ENCODE measurements around the gene NAPB. TPM values are rescaled to one million over a fixed set of nuclear protein-coding genes. Genes with fewer than 3 reads are reported as not detected.

The NAPB gene
- total and polyA plus RNA-seq, 5 experiments from 2014 or later: 3.4 to 15.9 (median 7.2) TPM

- no peak for ATAC-seq
- Mint-ChIP-seq H3K27ac (peak overlapping the region in 1 of 10 donors; percentile 24), H3K36me3 (no peaks in the 10 kb centered on the region), H3K9me3 (no peaks in the 10 kb centered on the region), H3K4me3 (no peak overlapping the region), H3K27me3 (no peaks in the 10 kb centered on the region), H3K4me1 (peaks cover 3 to 8% (median 4%) of the 10 kb centered on the region in 4 donors)
- DNase-seq: peak in 1 of 10 donors; percentile 54
- POLR2A ChIA-PET: no interaction called here
Measured at GRCh38 chr20:23344336-23344735, 77.0 kb downstream of the NAPB start.

GRCh38 chr20:23343590-23343989 lies 77.7 kb downstream of the NAPB start:
- Mint-ChIP-seq H3K27ac (peak overlapping the region in 1 of 10 donors; percentile 47), H3K9me3 (no peaks in the 10 kb centered on the region), H3K36me3 (no peaks in the 10 kb centered on the region), H3K4me3 (no peak overlapping the region), H3K4me1 (peaks cover 0 to 3% (median 1%) of the 10 kb centered on the region in 4 donors), H3K27me3 (no peaks in the 10 kb centered on the region)
- DNase-seq: no peak
- no peak for ATAC-seq
- POLR2A ChIA-PET: no interaction called here

- Mint-ChIP-seq H3K9me3 (no peaks in the 10 kb centered on the region), H3K27me3 (no peaks in the 10 kb centered on the region), H3K4me3 (no peak overlapping the region), H3K4me1 (peaks cover 0 to 1% (median 0%) of the 10 kb centered on the region in 4 donors), H3K27ac (no peak overlapping the region), H3K36me3 (no peaks in the 10 kb centered on the region)
- no peak for ATAC-seq
- DNase-seq: peak in 1 of 10 donors; percentile 10
- POLR2A ChIA-PET: interaction anchor here (0.8 kb wide), 1 partner anchor 9 kb away, joined by 4 read pairs; the partner anchor contains the start of gene NXT1
Measured at GRCh38 chr20:23341073-23341472, 80.2 kb downstream of the NAPB start.

- peak in 1 of 10 donors; percentile 55 for DNase-seq
- ATAC-seq: peak in 1 of 2 donors; percentile 44
- no peaks in the 10 kb centered on the region for H3K9me3 Mint-ChIP-seq
- H3K27ac Mint-ChIP-seq: no peak overlapping the region
- no peak overlapping the region for H3K4me3 Mint-ChIP-seq
- H3K36me3 Mint-ChIP-seq: no peaks in the 10 kb centered on the region
- peaks cover 0 to 1% (median 0%) of the 10 kb centered on the region in 4 donors for H3K4me1 Mint-ChIP-seq
- POLR2A ChIA-PET: no interaction called here
- H3K27me3 Mint-ChIP-seq: no peaks in the 10 kb centered on the region
Measured at GRCh38 chr20:23340524-23340923, 80.8 kb downstream of the NAPB start.

GRCh38 chr20:23339986-23340385 lies 81.3 kb downstream of the NAPB start:
- H3K27ac Mint-ChIP-seq: no peak overlapping the region
- ATAC-seq (no peak), DNase-seq (peak in 1 of 10 donors; percentile 35)
- POLR2A ChIA-PET: no interaction called here
- H3K9me3 Mint-ChIP-seq: no peaks in the 10 kb centered on the region
- H3K36me3 Mint-ChIP-seq: no peaks in the 10 kb centered on the region
- peaks cover 0 to 1% (median 0%) of the 10 kb centered on the region in 4 donors for H3K4me1 Mint-ChIP-seq
- H3K27me3 Mint-ChIP-seq: no peaks in the 10 kb centered on the region
- H3K4me3 Mint-ChIP-seq: no peak overlapping the region

- Mint-ChIP-seq H3K27ac (peak overlapping the region in 1 of 10 donors; percentile 15), H3K9me3 (no peaks in the 10 kb centered on the region)
Measured at GRCh38 chr20:23337312-23337711, 84.0 kb downstream of the NAPB start.

DNA sequence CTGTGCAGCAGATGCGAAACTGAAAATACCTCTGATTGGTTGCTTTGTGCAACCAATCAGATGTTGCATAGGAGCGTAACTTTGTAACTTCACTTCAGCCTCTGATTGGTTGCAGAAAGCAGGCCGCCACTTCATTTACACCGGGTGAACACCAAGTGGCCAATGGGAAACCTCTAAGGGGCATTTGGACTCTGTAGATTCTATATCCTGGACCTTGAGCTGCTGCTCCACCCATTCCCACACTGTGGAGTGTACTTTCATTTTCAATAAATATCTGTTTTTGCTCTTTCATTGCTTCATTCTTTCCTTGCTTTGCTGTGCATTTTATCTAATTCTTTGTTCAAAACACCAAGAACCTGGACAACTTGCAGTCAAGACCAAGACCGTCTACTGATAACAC lies 84.8 kb downstream of the NAPB start:
- Mint-ChIP-seq H3K36me3 (no peaks in the 10 kb centered on the region), H3K27ac (no peak overlapping the region), H3K4me1 (peaks cover 0 to 8% (median 4%) of the 10 kb centered on the region in 4 donors), H3K27me3 (no peaks in the 10 kb centered on the region), H3K9me3 (no peaks in the 10 kb centered on the region), H3K4me3 (no peak overlapping the region)
- ATAC-seq (no peak), DNase-seq (no peak)
- POLR2A ChIA-PET: no interaction called here

More at GRCh38 chr20:23337312-23337711, 84.0 kb downstream of the NAPB start:
- H3K36me3 Mint-ChIP-seq: no peaks in the 10 kb centered on the region
- POLR2A ChIA-PET: no interaction called here
- DNase-seq: peak in 1 of 10 donors; percentile 10
- no peaks in the 10 kb centered on the region for H3K27me3 Mint-ChIP-seq
- peaks cover 0 to 6% (median 5%) of the 10 kb centered on the region in 4 donors for H3K4me1 Mint-ChIP-seq
- H3K4me3 Mint-ChIP-seq: no peak overlapping the region
- ATAC-seq: no peak

- ATAC-seq: no peak
- H3K36me3 Mint-ChIP-seq: no peaks in the 10 kb centered on the region
- peak in 1 of 10 donors; percentile 46 for DNase-seq
Measured at GRCh38 chr20:23335521-23335920, 85.8 kb downstream of the NAPB start.

DNA sequence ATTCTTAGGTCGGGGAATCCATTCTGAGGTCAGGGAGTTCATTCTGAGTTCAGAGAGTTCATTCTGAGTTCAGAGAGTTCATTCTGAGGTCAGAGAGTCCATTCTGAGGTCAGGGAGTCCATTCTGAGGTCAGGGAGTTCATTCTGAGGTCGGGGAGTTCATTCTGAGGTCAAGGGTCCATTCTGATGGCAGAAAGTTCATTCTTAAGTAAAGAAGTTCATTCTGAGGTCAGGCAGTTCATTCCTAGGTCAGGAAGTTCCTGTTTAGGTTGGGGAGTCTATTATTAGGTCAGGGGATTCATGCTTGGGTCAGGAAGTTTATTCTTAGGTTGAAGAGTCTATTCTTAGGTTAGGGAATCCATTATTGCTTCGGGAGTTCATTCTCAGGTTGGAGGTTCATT lies 87.2 kb downstream of the NAPB start:
- POLR2A ChIA-PET: no interaction called here

More at GRCh38 chr20:23335521-23335920, 85.8 kb downstream of the NAPB start:
- POLR2A ChIA-PET: no interaction called here
- Mint-ChIP-seq H3K4me3 (no peak overlapping the region), H3K27me3 (no peaks in the 10 kb centered on the region), H3K9me3 (no peaks in the 10 kb centered on the region), H3K4me1 (peaks cover 0 to 8% (median 4%) of the 10 kb centered on the region in 4 donors), H3K27ac (no peak overlapping the region)

DNA sequence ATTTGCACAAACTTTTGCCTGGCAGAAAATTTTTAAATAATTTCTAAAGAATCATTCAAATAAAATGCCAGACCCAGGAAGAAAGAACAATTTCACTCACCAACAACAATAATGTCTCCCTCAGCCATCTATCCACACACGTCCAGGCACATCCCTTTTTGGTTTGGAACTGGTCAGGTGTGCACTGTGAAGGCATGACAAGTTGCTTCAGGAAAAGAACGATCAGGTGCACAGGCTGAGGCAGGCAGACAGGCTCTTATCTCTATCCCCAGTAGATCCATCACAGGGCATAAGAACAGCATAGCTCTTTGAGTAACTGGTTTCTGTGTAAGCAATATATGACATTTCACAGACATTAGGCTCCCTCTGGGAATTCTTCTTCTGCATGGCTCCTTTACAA lies 88.8 kb downstream of the NAPB start:
- POLR2A ChIA-PET: no interaction called here
- ATAC-seq (no peak), DNase-seq (no peak)
- Mint-ChIP-seq H3K4me3 (no peak overlapping the region), H3K27me3 (no peaks in the 10 kb centered on the region), H3K4me1 (peaks cover 0 to 8% (median 4%) of the 10 kb centered on the region in 4 donors), H3K36me3 (peaks cover 0 to 6% (median 0%) of the 10 kb centered on the region in 3 donors), H3K27ac (no peak overlapping the region), H3K9me3 (no peaks in the 10 kb centered on the region)

More for the DNA sequence above, 87.2 kb downstream of the NAPB start:
- Mint-ChIP-seq H3K9me3 (no peaks in the 10 kb centered on the region), H3K4me1 (peaks cover 0 to 8% (median 4%) of the 10 kb centered on the region in 4 donors), H3K27me3 (no peaks in the 10 kb centered on the region), H3K27ac (no peak overlapping the region), H3K36me3 (peaks cover 0 to 6% (median 0%) of the 10 kb centered on the region in 3 donors), H3K4me3 (no peak overlapping the region)
- DNase-seq: no peak
- no peak for ATAC-seq

DNA sequence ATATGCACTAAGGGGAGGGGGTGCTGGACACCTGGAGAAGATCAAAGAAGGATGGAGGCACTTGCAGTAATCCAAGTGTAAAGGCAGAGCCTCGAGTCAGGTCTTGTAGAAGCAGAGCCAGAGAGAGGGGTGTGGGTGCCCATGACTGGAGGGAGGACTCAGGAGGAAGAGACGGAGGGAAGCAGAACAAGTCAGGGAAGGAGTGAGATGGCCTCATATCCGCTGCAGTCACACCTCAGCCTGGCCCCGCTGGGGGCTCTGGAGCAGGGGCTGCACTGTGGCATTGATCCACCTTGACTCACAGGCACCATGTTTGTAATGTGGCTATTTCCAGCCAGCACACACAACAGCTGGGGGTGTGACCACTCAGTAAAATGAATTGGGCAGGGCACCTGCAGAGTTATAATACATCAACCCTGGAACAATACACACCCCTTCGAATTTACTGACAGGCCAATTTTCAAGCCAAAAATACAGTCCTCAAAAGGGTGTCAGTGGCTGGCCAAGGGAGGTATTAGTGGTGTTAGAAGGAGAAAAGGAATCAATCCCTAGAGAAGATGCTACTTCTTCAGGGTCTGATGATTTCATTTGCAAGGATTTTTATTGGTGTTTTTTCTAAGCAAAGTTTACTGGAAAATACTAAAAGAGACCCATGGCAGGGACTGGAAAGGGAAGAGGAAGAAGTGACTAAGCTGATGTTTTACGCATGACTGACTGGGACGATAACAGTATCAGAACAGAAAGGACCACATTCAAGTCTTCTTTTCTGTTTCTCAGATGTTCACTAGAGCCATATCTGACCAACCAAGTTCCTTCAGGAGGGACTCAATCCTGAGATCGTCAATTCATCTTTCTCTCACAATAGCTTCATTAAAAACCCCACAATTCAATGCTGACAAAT lies 89.6 kb downstream of the NAPB start:
- Mint-ChIP-seq H3K36me3 (peaks cover 0 to 6% (median 0%) of the 10 kb centered on the region in 3 donors), H3K9me3 (no peaks in the 10 kb centered on the region), H3K27ac (no peak overlapping the region), H3K4me1 (peaks cover 0 to 8% (median 4%) of the 10 kb centered on the region in 4 donors), H3K4me3 (no peak overlapping the region), H3K27me3 (no peaks in the 10 kb centered on the region)
- POLR2A ChIA-PET: no interaction called here
- DNase-seq (no peak), ATAC-seq (no peak)

GRCh38 chr20:23327617-23328333 lies 93.5 kb downstream of the NAPB start:
- peaks cover 0 to 6% (median 0%) of the 10 kb centered on the region in 3 donors for H3K36me3 Mint-ChIP-seq
- H3K4me3 Mint-ChIP-seq: no peak overlapping the region
- H3K27me3 Mint-ChIP-seq: peaks cover 0 to 4% (median 0%) of the 10 kb centered on the region in 5 donors
- no peaks in the 10 kb centered on the region for H3K9me3 Mint-ChIP-seq
- ATAC-seq: no peak
- DNase-seq: no peak
- no peak overlapping the region for H3K27ac Mint-ChIP-seq
- POLR2A ChIA-PET: no interaction called here
- peaks cover 0 to 2% (median 0%) of the 10 kb centered on the region in 4 donors for H3K4me1 Mint-ChIP-seq

DNA sequence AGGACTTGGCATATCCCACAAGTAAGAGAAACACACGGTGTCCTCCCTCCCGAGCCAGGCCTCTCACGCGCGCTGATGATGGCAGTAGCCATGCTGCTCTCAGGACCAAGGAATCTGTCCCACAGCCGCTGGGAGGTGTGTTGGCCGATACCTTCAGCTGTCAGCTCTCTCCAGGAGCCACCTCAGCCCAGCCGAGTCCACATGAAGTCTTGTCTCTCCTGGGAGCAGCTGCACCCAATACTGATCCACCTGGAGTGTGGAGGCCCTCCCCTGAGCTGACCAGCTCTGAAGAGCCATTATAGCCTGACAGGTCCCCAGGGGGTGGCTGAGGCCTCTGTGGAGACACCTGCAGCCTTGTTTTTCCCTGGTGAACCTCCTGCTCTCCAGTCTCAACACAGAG lies 94.5 kb downstream of the NAPB start:
- POLR2A ChIA-PET: no interaction called here
- Mint-ChIP-seq H3K27me3 (peaks cover 0 to 4% (median 0%) of the 10 kb centered on the region in 5 donors), H3K4me1 (no peaks in the 10 kb centered on the region), H3K9me3 (no peaks in the 10 kb centered on the region), H3K27ac (no peak overlapping the region), H3K4me3 (no peak overlapping the region), H3K36me3 (peaks cover 0 to 6% (median 0%) of the 10 kb centered on the region in 3 donors)
- ATAC-seq (no peak), DNase-seq (peak in 1 of 10 donors; percentile 59)
